IMR-90 (cell line): Measurements from ENCODE around the gene DHRS7B. TPM values are rescaled to one million over a fixed set of nuclear protein-coding genes. Genes with fewer than 3 reads are reported as not detected.

Experiments used
- ATAC-seq: fragments of 200-7000 bp; cut with Tn5 transposase; 2 replicates; pipeline ENCODE4 v1.9.1; 2020; ENCODE audit warnings: low read depth, mild to moderate bottlenecking, moderate library complexity
- BruUV-seq: library from RNA; stranded (reverse); fragments of 400-500 nt; replicated peaks from 2 replicates; lab custom pipeline; 2021; lab: Mats Ljungman, UMichigan
- CTCF ChIA-PET: fragments of 300-600 bp; formaldehyde crosslinking; extraction: SDS; loops from one replicate; lab custom pipeline; 2021; ENCODE audit warnings: antibody characterized with exemption; lab: Yijun Ruan, JAX
- POLR2A ChIA-PET: fragments of 300-600 bp; sonication (Branson Sonifier 250); formaldehyde crosslinking; loops from one replicate; lab custom pipeline; 2022; ENCODE audit warnings: antibody characterized with exemption; ENCODE audit not compliant: unreplicated experiment; lab: Charles Lee
- DNase-seq: peaks from one replicate; pipeline ENCODE4 v3.0.0; 2013
- H2AFZ ChIP-seq: replicated peaks from 2 replicates; pipeline ENCODE3; 2013; ENCODE audit warnings: low read length, mild to moderate bottlenecking; ENCODE audit not compliant: poor library complexity
- H2AK5ac ChIP-seq: 2 replicates; pipeline ENCODE4 v1.6.1; 2013; ENCODE audit warnings: low read depth, low read length, inconsistent platforms
- H2AK9ac ChIP-seq: replicated peaks from 2 replicates; pipeline ENCODE3; 2013; ENCODE audit warnings: mild to moderate bottlenecking, low read depth, low read length, moderate library complexity; ENCODE audit not compliant: poor library complexity
- H2BK120ac ChIP-seq: 2 replicates; pipeline ENCODE4 v1.6.1; 2013; ENCODE audit warnings: low read depth, low read length, inconsistent platforms
- H2BK15ac ChIP-seq: 3 replicates; pipeline ENCODE4 v1.6.1; 2013; ENCODE audit warnings: low read depth, low read length, inconsistent platforms
- H2BK20ac ChIP-seq: 2 replicates; pipeline ENCODE4 v1.6.1; 2013; ENCODE audit warnings: low read depth, mild to moderate bottlenecking, inconsistent platforms, low read length, moderate library complexity
- H2BK5ac ChIP-seq: 2 replicates; pipeline ENCODE4 v1.6.1; 2013; ENCODE audit warnings: mild to moderate bottlenecking, low read depth, low read length, inconsistent platforms; ENCODE audit not compliant: poor library complexity, severe bottlenecking
- H3K14ac ChIP-seq: replicated peaks from 2 replicates; pipeline ENCODE4 v1.6.1; 2013; ENCODE audit warnings: low read depth, low read length, inconsistent platforms
- H3K18ac ChIP-seq: 2 replicates; pipeline ENCODE4 v1.6.1; 2013; ENCODE audit warnings: low read depth, low read length, control low read depth
- H3K23ac ChIP-seq: 2 replicates; pipeline ENCODE4 v1.6.1; 2013; ENCODE audit warnings: low read depth, low read length, inconsistent platforms
- H3K27ac ChIP-seq: 2 replicates; pipeline ENCODE4 v1.5.1; 2013; ENCODE audit warnings: mild to moderate bottlenecking, control low read depth, low read length; ENCODE audit not compliant: insufficient read depth
- H3K27me3 ChIP-seq: 2 replicates; pipeline ENCODE4 v1.6.1; 2013; ENCODE audit warnings: low read length; ENCODE audit not compliant: control insufficient read depth, insufficient read depth
- H3K36me3 ChIP-seq: 2 replicates; pipeline ENCODE4 v1.6.1; 2013; ENCODE audit warnings: low read length, mixed read lengths; ENCODE audit not compliant: control insufficient read depth, insufficient read depth
- H3K4ac ChIP-seq: 2 replicates; pipeline ENCODE4 v1.6.1; 2013; ENCODE audit warnings: low read depth, low read length, inconsistent platforms
- H3K4me1 ChIP-seq: 2 replicates; pipeline ENCODE4 v1.6.1; 2013; ENCODE audit warnings: low read length, mixed read lengths; ENCODE audit not compliant: control insufficient read depth, insufficient read depth
- H3K4me2 ChIP-seq: 2 replicates; pipeline ENCODE4 v1.6.1; 2013; ENCODE audit warnings: low read depth, mild to moderate bottlenecking, control low read depth, low read length, moderate library complexity
- H3K4me3 ChIP-seq: 2 replicates; pipeline ENCODE4 v1.5.1; 2013; ENCODE audit warnings: low read depth, mild to moderate bottlenecking, control low read depth, low read length, moderate library complexity; ENCODE audit not compliant: insufficient read depth
- H3K56ac ChIP-seq: 2 replicates; pipeline ENCODE4 v1.6.1; 2013; ENCODE audit warnings: low read length, inconsistent platforms; ENCODE audit not compliant: insufficient read depth; ENCODE audit errors: extremely low read depth
- H3K79me1 ChIP-seq, 2 experiments: 2 replicates each; pipeline ENCODE4 v1.6.1; 2013; ENCODE audit warnings: low read length in 2 of 2, inconsistent platforms in 1 of 2, low read depth in 1 of 2
- H3K9ac ChIP-seq: 2 replicates; pipeline ENCODE4 v1.6.1; 2013; ENCODE audit warnings: low read depth, low read length, control low read depth
- H3K9me1 ChIP-seq: 2 replicates; pipeline ENCODE4 v1.6.1; 2013; ENCODE audit warnings: low read length, inconsistent platforms; ENCODE audit not compliant: insufficient read depth
- H3K9me3 ChIP-seq: 2 replicates; pipeline ENCODE4 v1.6.1; 2013; ENCODE audit warnings: low read length; ENCODE audit not compliant: control insufficient read depth, insufficient read depth
- H4K20me1 ChIP-seq: 2 replicates; pipeline ENCODE4 v1.6.1; 2013; ENCODE audit warnings: low read length, inconsistent platforms; ENCODE audit not compliant: insufficient read depth
- H4K5ac ChIP-seq: 2 replicates; pipeline ENCODE4 v1.6.1; 2013; ENCODE audit warnings: mild to moderate bottlenecking, low read depth, low read length, control low read depth
- H4K8ac ChIP-seq, 2 experiments: 2 replicates each; pipeline ENCODE4 v1.6.1; 2013; ENCODE audit warnings: low read depth in 2 of 2, low read length in 2 of 2, control low read depth in 1 of 2, inconsistent platforms in 1 of 2
- H4K91ac ChIP-seq: 2 replicates; pipeline ENCODE4 v1.6.1; 2013; ENCODE audit warnings: low read depth, low read length, inconsistent platforms; ENCODE audit not compliant: insufficient read depth
- MAFK ChIP-seq: IDR thresholded peaks from 2 replicates; pipeline ENCODE4 v1.6.1; 2012; ENCODE audit warnings: low read depth, low read length, improper control_type of control experiment
- RFX5 ChIP-seq: IDR thresholded peaks from 2 replicates; pipeline ENCODE4 v1.8.0; 2012; ENCODE audit warnings: low read depth, mild to moderate bottlenecking, low read length, moderate library complexity
- SMC3 ChIP-seq: fragments of 150-350 bp; IDR thresholded peaks from 2 replicates; pipeline ENCODE4 v1.6.1; 2016; ENCODE audit warnings: low read depth, mild to moderate bottlenecking, antibody characterized with exemption, low read length, moderate library complexity
- WGBS, 2 experiments: methylation state at CpG; one replicate each; pipeline versions ENCODE4 v1.1.5 to v1.1.7; 2013; ENCODE audit warnings: missing lambda C conversion rate in 2 of 2; ENCODE audit not compliant: insufficient read length in 1 of 2; ENCODE audit errors: extremely low coverage in 2 of 2; 5-methylcytosine and 5-hydroxymethylcytosine counted together
- dilution Hi-C: fragments of 300-500 bp; cut with HindIII; formaldehyde crosslinking; loops from one replicate; pipeline ENCODE4 v1.14.3; 2018; ENCODE audit warnings: low sequenced_read_pairs; ENCODE audit not compliant: unreplicated experiment
- in situ Hi-C: fragments of 300-500 bp; cut with MboI; formaldehyde crosslinking; loops from 3 replicates; pipeline ENCODE4 v1.14.3; 2019; ENCODE audit warnings: low sequenced_read_pairs, inconsistent platforms, mixed read lengths
- intact Hi-C: fragments of 100-400 bp; cut with micrococcal nuclease; formaldehyde crosslinking; loops from 2 replicates; pipeline ENCODE4 v1.10.0; 2022
- polyA plus RNA-seq, 3 experiments: library from polyadenylated mRNA; depleted of rRNA; stranded (reverse); fragments of >200 nt; gene quantifications; 2 replicates each; pipeline ENCODE4 v1.2.3, GENCODE V29; 2012; ENCODE audit warnings: low replicate concordance in 1 of 3
- total RNA-seq: library from RNA; depleted of rRNA; stranded (reverse); fragments of >200 nt; gene quantifications from 2 replicates; pipeline ENCODE4 v1.2.3, GENCODE V29; 2012

DHRS7B gene
- total and polyA plus RNA-seq, 2 of the 4 experiments (the other 2 are of a cell fraction), result 24.4 to 34.4 TPM

DNA sequence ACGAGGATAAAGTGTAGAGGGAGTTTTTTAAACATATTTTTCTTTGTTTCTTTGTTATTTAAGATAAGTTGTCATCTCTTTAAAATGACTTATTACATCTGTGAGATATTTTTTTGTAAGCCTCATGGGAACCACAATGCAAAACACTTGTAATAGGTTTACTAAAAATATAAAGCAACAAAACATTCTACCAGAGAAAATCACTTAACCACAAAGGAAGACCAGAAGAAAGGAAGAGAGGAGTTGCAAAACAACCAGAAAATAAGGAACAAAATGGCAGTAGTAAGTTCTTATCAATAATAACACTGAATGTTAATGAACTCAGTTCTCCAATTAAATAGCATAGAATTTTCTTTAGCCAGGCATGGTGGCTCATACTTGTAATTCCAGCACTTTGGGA lies 22.9 kb downstream of the DHRS7B start:
- in situ Hi-C loops (no loop called here), dilution Hi-C loops (no loop called here), intact Hi-C loops (no loop called here)
- H3K9me3 ChIP-seq, result no peaks in the 10 kb centered on the region
- DNase-seq, result no peak
- H3K4ac ChIP-seq, result no peak overlapping the region
- TF ChIP-seq MAFK (no peak), RFX5 (no peak), SMC3 (no peak)
- H2AK9ac ChIP-seq, result no peak overlapping the region
- no peak overlapping the region for H3K14ac ChIP-seq
- CTCF ChIA-PET, result no interaction called here
- no peak overlapping the region for H2AFZ ChIP-seq
- no peak overlapping the region for H3K23ac ChIP-seq
- no peak overlapping the region for H3K4me2 ChIP-seq
- H3K18ac ChIP-seq, result no peak overlapping the region
- no peak overlapping the region for H3K9ac ChIP-seq
- ATAC-seq, result no peak
- H3K79me1 ChIP-seq, result peaks cover 0 to 7% of the 10 kb centered on the region in 2 experiments; a peak in 2 of 4 replicates
- H3K56ac ChIP-seq, result no peak overlapping the region
- no peaks in the 10 kb centered on the region for H3K27me3 ChIP-seq
- H4K8ac ChIP-seq, result no peak overlapping the region
- no peaks in the 10 kb centered on the region for H3K36me3 ChIP-seq
- H3K4me1 ChIP-seq, result no peaks in the 10 kb centered on the region
- no peak overlapping the region for H3K27ac ChIP-seq
- no peak overlapping the region for H2BK120ac ChIP-seq
- H4K91ac ChIP-seq, result no peak overlapping the region
- 100% methylated on average over 1 of the region's 1 CpG; no CpG with 5 or more reads in 1 of the 2 experiments for whole genome bisulfite sequencing, 2 experiments
- no peak overlapping the region for H2BK5ac ChIP-seq
- POLR2A ChIA-PET, result no interaction called here
- no peak overlapping the region for H2BK15ac ChIP-seq
- BruUV-seq, result no TSS peak
- no peak overlapping the region for H2BK20ac ChIP-seq
- no peak overlapping the region for H2AK5ac ChIP-seq
- H3K4me3 ChIP-seq, result no peak overlapping the region
- no peak overlapping the region for H4K5ac ChIP-seq
- no peaks in the 10 kb centered on the region for H4K20me1 ChIP-seq
- no peaks in the 10 kb centered on the region for H3K9me1 ChIP-seq
